ENCODE data around the gene CD300LF.

- no peak for TF ChIP-seq CTCF (IDR thresholded peaks at IDR 0.05)
- no peak for TF ChIP-seq POLR2AphosphoS5 (IDR thresholded peaks at IDR 0.05; ENCODE audit: insufficient read depth in 1 of 2, low read depth in 1 of 2)
- no peak for TF ChIP-seq POLR2A (IDR thresholded peaks at IDR 0.05)
Measured at GRCh38 chr17:74679374-74679773, 33.3 kb downstream of the CD300LF start.
